Neuronal stem cell (in vitro differentiated cells): ENCODE measurements around the gene CCDC92.

Source experiments
- DNase-seq: peaks from one replicate; pipeline ENCODE4 v3.0.0-alpha.2; 2013; ENCODE audit warnings: low spot score
- H2AFZ ChIP-seq: one replicate; pipeline ENCODE4 v1.6.1; 2013; ENCODE audit warnings: mild to moderate bottlenecking, low read length, inconsistent platforms
- H2AK5ac ChIP-seq: 2 replicates; pipeline ENCODE4 v1.6.1; 2013; ENCODE audit warnings: low read depth, mild to moderate bottlenecking, inconsistent platforms, low read length, moderate library complexity, mixed read lengths
- H2BK120ac ChIP-seq: 2 replicates; pipeline ENCODE4 v1.6.1; 2013; ENCODE audit warnings: low read depth, mild to moderate bottlenecking, inconsistent platforms, low read length, moderate library complexity, mixed read lengths
- H2BK12ac ChIP-seq: one replicate; pipeline ENCODE4 v1.6.1; 2013; ENCODE audit warnings: low read length, inconsistent platforms
- H2BK15ac ChIP-seq: 2 replicates; pipeline ENCODE4 v1.6.1; 2013; ENCODE audit warnings: mild to moderate bottlenecking, low read length, inconsistent platforms, mixed read lengths
- H2BK5ac ChIP-seq: one replicate; pipeline ENCODE4 v1.6.1; 2013; ENCODE audit warnings: inconsistent platforms, mild to moderate bottlenecking, low read length, moderate library complexity
- H3K14ac ChIP-seq: one replicate; pipeline ENCODE4 v1.6.1; 2013; ENCODE audit warnings: low read length, inconsistent platforms
- H3K18ac ChIP-seq: 2 replicates; pipeline ENCODE4 v1.6.1; 2013; ENCODE audit warnings: low read length, inconsistent platforms
- H3K23ac ChIP-seq: 2 replicates; pipeline ENCODE4 v1.6.1; 2013; ENCODE audit warnings: low read depth, mild to moderate bottlenecking, mixed read lengths, low read length, inconsistent platforms; ENCODE audit not compliant: poor library complexity
- H3K27ac ChIP-seq: replicated peaks from 3 replicates; pipeline ENCODE4 v1.5.1; 2013; ENCODE audit warnings: low read length, inconsistent platforms
- H3K27me3 ChIP-seq, 3 experiments: 2 replicates each; pipeline ENCODE4 v1.6.1; 2013; ENCODE audit warnings: low read length in 3 of 3, mild to moderate bottlenecking in 2 of 3, inconsistent platforms in 1 of 3, low read depth in 1 of 3, mixed read lengths in 1 of 3, moderate library complexity in 1 of 3; ENCODE audit not compliant: control insufficient read depth in 3 of 3, insufficient read depth in 3 of 3
- H3K36me3 ChIP-seq, 2 donors: replicated peaks in 1 of 2; 2 replicates each; pipeline ENCODE4 v1.6.1; 2013; ENCODE audit warnings: low read length in 2 of 2; ENCODE audit not compliant: control insufficient read depth in 2 of 2, insufficient read depth in 2 of 2
- H3K4ac ChIP-seq: 2 replicates; pipeline ENCODE4 v1.6.1; 2013; ENCODE audit warnings: inconsistent platforms, mild to moderate bottlenecking, low read length, moderate library complexity
- H3K4me1 ChIP-seq, 2 donors: 1 replicate in 1 of 2; 2 replicates in 1 of 2; pipeline ENCODE4 v1.6.1; 2013; ENCODE audit warnings: low read length in 2 of 2, low read depth in 1 of 2; ENCODE audit not compliant: control insufficient read depth in 2 of 2, insufficient read depth in 1 of 2
- H3K4me2 ChIP-seq: one replicate; pipeline ENCODE4 v1.6.1; 2013; ENCODE audit warnings: mild to moderate bottlenecking, low read length, inconsistent platforms; ENCODE audit not compliant: insufficient read depth, poor library complexity, severe bottlenecking
- H3K4me3 ChIP-seq, 2 donors: 2 replicates each; pipeline ENCODE4 v1.5.1; 2013; ENCODE audit warnings: low read length in 2 of 2, mild to moderate bottlenecking in 2 of 2, inconsistent platforms in 1 of 2, moderate library complexity in 1 of 2
- H3K79me1 ChIP-seq: one replicate; pipeline ENCODE4 v1.6.1; 2013; ENCODE audit warnings: low read depth, mild to moderate bottlenecking, inconsistent platforms, low read length, moderate library complexity
- H3K9ac ChIP-seq: one replicate; pipeline ENCODE4 v1.6.1; 2013; ENCODE audit warnings: mild to moderate bottlenecking, low read depth, low read length, inconsistent platforms; ENCODE audit not compliant: poor library complexity
- H3K9me3 ChIP-seq, 2 donors: replicated peaks in 1 of 2; 2 replicates each; pipeline versions ENCODE3 to v1.6.1; 2013; ENCODE audit warnings: low read length in 2 of 2, mild to moderate bottlenecking in 2 of 2, inconsistent platforms in 1 of 2, low read depth in 1 of 2, mixed read lengths in 1 of 2, moderate library complexity in 1 of 2; ENCODE audit not compliant: control insufficient read depth in 2 of 2, insufficient read depth in 1 of 2
- H4K8ac ChIP-seq: one replicate; pipeline ENCODE4 v1.6.1; 2013; ENCODE audit warnings: low read depth, mild to moderate bottlenecking, inconsistent platforms, low read length, moderate library complexity
- H4K91ac ChIP-seq: one replicate; pipeline ENCODE4 v1.6.1; 2013; ENCODE audit warnings: low read length, low read depth, mild to moderate bottlenecking, inconsistent platforms; ENCODE audit not compliant: poor library complexity
- WGBS, 2 donors: extraction: QIAGEN DNeasy Blood & Tissue Kit; methylation state at CpG; one replicate each; pipeline ENCODE4 v1.1.7; 2013; ENCODE audit warnings: missing lambda C conversion rate in 2 of 2, mixed read lengths in 1 of 2; ENCODE audit not compliant: insufficient read length in 2 of 2, insufficient replicate concordance in 1 of 2; ENCODE audit errors: extremely low coverage in 2 of 2; 5-methylcytosine and 5-hydroxymethylcytosine counted together

The CCDC92 gene

GRCh38 chr12:123889848-123890535, 82.6 kb downstream of the CCDC92 start:
- DNase-seq: no peak
- peaks cover 0 to 2% of the 10 kb centered on the region in 2 donors for H3K36me3 ChIP-seq

GRCh38 chr12:123888989-123889388, 83.6 kb downstream of the CCDC92 start:
- no peak overlapping the region for H3K27ac ChIP-seq
- H2BK15ac ChIP-seq: no peak overlapping the region
- no peak overlapping the region for H2BK12ac ChIP-seq
- no peak overlapping the region for H2BK120ac ChIP-seq
- peaks cover 0 to 5% (median 0%) of the 10 kb centered on the region in 3 experiments for H3K27me3 ChIP-seq
- no peak overlapping the region for H4K91ac ChIP-seq
- no peaks in the 10 kb centered on the region for H3K4me1 ChIP-seq
- H3K18ac ChIP-seq: no peak overlapping the region
- no CpG with 5 or more reads among the region's 12 CpGs for whole genome bisulfite sequencing, 2 donors
- no peak overlapping the region for H3K4me2 ChIP-seq
- H3K9ac ChIP-seq: no peak overlapping the region
- no peak overlapping the region for H3K14ac ChIP-seq
- H2AK5ac ChIP-seq: no peak overlapping the region
- no peak for DNase-seq
- no peak overlapping the region for H2AFZ ChIP-seq
- H3K36me3 ChIP-seq: peaks cover 0 to 2% of the 10 kb centered on the region in 2 donors
- H3K79me1 ChIP-seq: no peaks in the 10 kb centered on the region
- no peak overlapping the region for H3K4ac ChIP-seq
- H3K23ac ChIP-seq: no peak overlapping the region
- H3K9me3 ChIP-seq: no peaks in the 10 kb centered on the region
- no peak overlapping the region for H4K8ac ChIP-seq
- no peak overlapping the region for H2BK5ac ChIP-seq
- no peak overlapping the region for H3K4me3 ChIP-seq

More at GRCh38 chr12:123889848-123890535, 82.6 kb downstream of the CCDC92 start:
- H2BK120ac ChIP-seq: no peak overlapping the region
- no peak overlapping the region for H3K4me3 ChIP-seq
- H3K27ac ChIP-seq: no peak overlapping the region
- H4K8ac ChIP-seq: no peak overlapping the region
- no peaks in the 10 kb centered on the region for H3K9me3 ChIP-seq
- peaks cover 0 to 5% (median 0%) of the 10 kb centered on the region in 3 experiments for H3K27me3 ChIP-seq
- H3K4me1 ChIP-seq: no peaks in the 10 kb centered on the region
- WGBS, 2 donors: no CpG with 5 or more reads among the region's 12 CpGs
- no peak overlapping the region for H2BK5ac ChIP-seq
- no peak overlapping the region for H2BK12ac ChIP-seq
- H2AFZ ChIP-seq: no peak overlapping the region
- no peak overlapping the region for H2BK15ac ChIP-seq
- H3K79me1 ChIP-seq: no peaks in the 10 kb centered on the region
- no peak overlapping the region for H4K91ac ChIP-seq
- no peak overlapping the region for H3K9ac ChIP-seq
- no peak overlapping the region for H3K4me2 ChIP-seq
- no peak overlapping the region for H3K14ac ChIP-seq
- no peak overlapping the region for H2AK5ac ChIP-seq
- H3K4ac ChIP-seq: no peak overlapping the region
- H3K23ac ChIP-seq: no peak overlapping the region
- H3K18ac ChIP-seq: no peak overlapping the region

GRCh38 chr12:123886931-123887582, 85.6 kb downstream of the CCDC92 start:
- no peak overlapping the region for H3K4me3 ChIP-seq
- H3K27me3 ChIP-seq: peaks cover 0 to 5% (median 0%) of the 10 kb centered on the region in 3 experiments
- no peak overlapping the region for H3K14ac ChIP-seq
- H3K9me3 ChIP-seq: no peaks in the 10 kb centered on the region
- no peak overlapping the region for H3K4me2 ChIP-seq
- no peak overlapping the region for H3K9ac ChIP-seq
- H2BK12ac ChIP-seq: no peak overlapping the region
- no peak overlapping the region for H3K27ac ChIP-seq
- no peaks in the 10 kb centered on the region for H3K4me1 ChIP-seq
- no CpG with 5 or more reads among the region's 22 CpGs for WGBS, 2 donors
- H3K4ac ChIP-seq: no peak overlapping the region
- H3K23ac ChIP-seq: peak overlapping the region; percentile 25
- no peak overlapping the region for H4K8ac ChIP-seq
- H2BK120ac ChIP-seq: no peak overlapping the region
- peaks cover 0 to 2% of the 10 kb centered on the region in 2 donors for H3K36me3 ChIP-seq
- no peak overlapping the region for H2BK5ac ChIP-seq
- H2BK15ac ChIP-seq: no peak overlapping the region
- DNase-seq: no peak
- peak overlapping the region; percentile 53 for H3K18ac ChIP-seq
- H3K79me1 ChIP-seq: no peaks in the 10 kb centered on the region
- peak overlapping the region; percentile 25 for H2AK5ac ChIP-seq
- no peak overlapping the region for H4K91ac ChIP-seq
- H2AFZ ChIP-seq: no peak overlapping the region

- H2AFZ ChIP-seq: no peak overlapping the region
- no CpG with 5 or more reads among the region's 13 CpGs for WGBS, 2 donors
- H3K36me3 ChIP-seq: peaks cover 0 to 2% of the 10 kb centered on the region in 2 donors
- no peak overlapping the region for H2BK5ac ChIP-seq
- H3K27ac ChIP-seq: no peak overlapping the region
- H3K4me2 ChIP-seq: no peak overlapping the region
- H3K4me3 ChIP-seq: peak overlapping the region in 1 of 2 donors; percentile 61
- H3K27me3 ChIP-seq: peaks cover 0 to 5% (median 0%) of the 10 kb centered on the region in 3 experiments
- H2BK15ac ChIP-seq: no peak overlapping the region
- H3K9ac ChIP-seq: no peak overlapping the region
- H3K79me1 ChIP-seq: no peaks in the 10 kb centered on the region
- no peak overlapping the region for H4K91ac ChIP-seq
- DNase-seq: no peak
- no peak overlapping the region for H2BK120ac ChIP-seq
- H3K23ac ChIP-seq: no peak overlapping the region
- H2BK12ac ChIP-seq: peak overlapping the region; percentile 96
- no peaks in the 10 kb centered on the region for H3K4me1 ChIP-seq
- H3K4ac ChIP-seq: no peak overlapping the region
- peak overlapping the region; percentile 92 for H3K14ac ChIP-seq
- no peaks in the 10 kb centered on the region for H3K9me3 ChIP-seq
- H2AK5ac ChIP-seq: peak overlapping the region; percentile 40
- no peak overlapping the region for H4K8ac ChIP-seq
- H3K18ac ChIP-seq: peak overlapping the region; percentile 62
Observed at GRCh38 chr12:123886258-123886657, 86.4 kb downstream of the CCDC92 start.
